ENCODE measurements around the gene ATP10D. TPM values are rescaled to one million over a fixed set of nuclear protein-coding genes. Genes with fewer than 3 reads are reported as not detected.
A peak's percentile ranks its signal among the peaks of the same experiment; 100 is the strongest.
"Not testable (repeated sequence)": the region's sequence is repeated elsewhere in the genome, so short reads cannot be mapped to it uniquely, and the experiment has no call there.

Gene ATP10D
- total and polyA plus RNA-seq, 9 of the 15 experiments (the other 6 are each of a cell fraction or from before 2014, with no cell fraction given) = 0.10 to 0.36 (median 0.19) TPM; not detected in 1

- CTCF ChIA-PET (ENCODE audit: low intra/inter-chr PET ratio) = no interaction called here
- Histone ChIP-seq H3K4me2 (ENCODE audit: insufficient read depth, low read length) (no peak overlapping the region), H3K4me3 (no peak overlapping the region), H3K79me2 (ENCODE audit: control insufficient read depth, insufficient read depth, low read length) (no peaks in the 10 kb centered on the region), H3K9me3 (replicated peaks; ENCODE audit: control insufficient read depth, insufficient read depth, low read depth, low read length) (no peaks in the 10 kb centered on the region), H3K4me1 (replicated peaks in 1 of 2; ENCODE audit: control insufficient read depth in 2 of 2, insufficient read depth in 2 of 2, low read length in 2 of 2) (peaks cover 3 to 6% of the 10 kb centered on the region in 2 experiments; a peak in 3 of 5 replicates), H3K27ac (ENCODE audit: extremely low read depth, low read depth, low read length) (no peak overlapping the region), H3K27me3 (ENCODE audit: control insufficient read depth in 2 of 2, insufficient read depth in 2 of 2, low read length in 2 of 2) (no peaks in the 10 kb centered on the region; a peak in 1 of 5 replicates), H2AFZ (ENCODE audit: low read depth, low read length) (peak overlapping the region; percentile 83), H3K9me1 (ENCODE audit: control insufficient read depth, insufficient read depth, low read length) (no peaks in the 10 kb centered on the region), H3K9ac (ENCODE audit: insufficient read depth in 1 of 2, low read depth in 2 of 2, low read length in 2 of 2) (no peak overlapping the region), H4K20me1 (replicated peaks; ENCODE audit: control insufficient read depth, insufficient read depth, low read length) (no peaks in the 10 kb centered on the region), H3K36me3 (ENCODE audit: control insufficient read depth, insufficient read depth, low read length) (no peaks in the 10 kb centered on the region)
- ATAC-seq = no peak
- in situ Hi-C loops (cut with MboI) = no loop called here
- POLR2A ChIA-PET = interaction anchor here (0.6 kb wide), 1 partner anchor 50 kb away, joined by 3 read pairs; no protein-coding TSS in a partner anchor
- DNase-seq (ENCODE audit: extremely low read depth in 1 of 4, low spot score in 3 of 4) = no peak
- FAIRE-seq = peak; percentile 51
- intact Hi-C loops (cut with micrococcal nuclease) = no loop called here
- WGBS (ENCODE audit: insufficient coverage, low coverage, missing lambda C conversion rate) = 67% methylated on average over 5 of the region's 5 CpGs
- TF ChIP-seq GTF2F1 (IDR thresholded peaks at IDR 0.05; ENCODE audit: low read depth, low read length) = no peak
- BruUV-seq (replicated peaks) = no TSS peak
Measured at GRCh38 chr4:47486231-47486673, 1.2 kb downstream of the ATP10D start.

DNA sequence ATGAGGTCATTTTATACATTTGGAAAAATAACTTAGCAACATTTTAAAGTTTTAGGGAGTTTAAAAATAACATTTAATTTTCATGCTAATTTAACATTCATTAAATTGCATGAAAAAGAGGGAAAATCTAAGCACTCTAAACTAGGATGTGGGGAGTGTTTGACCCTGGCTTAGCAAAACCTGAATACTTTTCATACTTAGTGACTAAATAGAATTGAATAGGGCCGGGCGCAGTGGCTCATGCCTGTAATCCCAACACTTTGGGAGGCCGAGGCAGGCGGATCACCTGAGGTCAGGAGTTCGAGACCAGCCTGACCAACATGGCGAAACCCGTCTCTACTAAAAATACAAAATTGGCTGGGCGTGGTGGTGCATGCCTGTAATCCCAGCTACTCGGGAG is 1.7 kb downstream of the ATP10D start:
- H3K27me3 ChIP-seq (ENCODE audit: control insufficient read depth in 2 of 2, insufficient read depth in 2 of 2, low read length in 2 of 2); ATAC-seq; H2AFZ ChIP-seq (ENCODE audit: low read depth, low read length); H3K9ac ChIP-seq (ENCODE audit: insufficient read depth in 1 of 2, low read depth in 2 of 2, low read length in 2 of 2); H3K4me2 ChIP-seq (ENCODE audit: insufficient read depth, low read length); H3K9me3 ChIP-seq (replicated peaks; ENCODE audit: control insufficient read depth, insufficient read depth, low read depth, low read length); in situ Hi-C loops (cut with MboI); H4K20me1 ChIP-seq (replicated peaks; ENCODE audit: control insufficient read depth, insufficient read depth, low read length); DNase-seq (ENCODE audit: extremely low read depth in 1 of 4, low spot score in 3 of 4); H3K36me3 ChIP-seq (ENCODE audit: control insufficient read depth, insufficient read depth, low read length); H3K79me2 ChIP-seq (ENCODE audit: control insufficient read depth, insufficient read depth, low read length); BruUV-seq (replicated peaks); H3K4me3 ChIP-seq; H3K4me1 ChIP-seq (replicated peaks in 1 of 2; ENCODE audit: control insufficient read depth in 2 of 2, insufficient read depth in 2 of 2, low read length in 2 of 2); CTCF ChIA-PET (ENCODE audit: low intra/inter-chr PET ratio); H3K27ac ChIP-seq (ENCODE audit: extremely low read depth, low read depth, low read length); POLR2A ChIA-PET; H3K9me1 ChIP-seq (ENCODE audit: control insufficient read depth, insufficient read depth, low read length); FAIRE-seq; intact Hi-C loops (cut with micrococcal nuclease): not testable (repeated sequence)
- WGBS (ENCODE audit: insufficient coverage, low coverage, missing lambda C conversion rate) = 33% methylated on average over 7 of the region's 9 CpGs
